Liver (tissue), 9 donors: ENCODE results near the gene VWF. TPM values are rescaled to one million over a fixed set of nuclear protein-coding genes. Genes with fewer than 3 reads are reported as not detected.

Source experiments
- DNase-seq: peaks from one replicate; pipeline ENCODE4 v3.0.0-alpha.2; 2017; ENCODE audit warnings: low spot score
- H3K27ac ChIP-seq, 2 donors: one replicate each; pipeline ENCODE4 v1.7.0; 2013; ENCODE audit warnings: inconsistent platforms in 2 of 2, low read length in 2 of 2, control low read depth in 1 of 2, low read depth in 1 of 2, mild to moderate bottlenecking in 1 of 2
- H3K27me3 ChIP-seq, 4 donors: one replicate each; pipeline versions ENCODE4 v1.6.1 to v1.7.0; 2013; ENCODE audit warnings: low read length in 3 of 4, inconsistent platforms in 1 of 4, mild to moderate bottlenecking in 1 of 4, moderate library complexity in 1 of 4; ENCODE audit not compliant: control insufficient read depth in 4 of 4, insufficient read depth in 4 of 4
- H3K36me3 ChIP-seq, 4 donors: one replicate each; pipeline versions ENCODE4 v1.6.1 to v1.7.0; 2013; ENCODE audit warnings: low read length in 3 of 4, mild to moderate bottlenecking in 3 of 4, low read depth in 1 of 4, moderate library complexity in 1 of 4; ENCODE audit not compliant: control insufficient read depth in 4 of 4, insufficient read depth in 3 of 4
- H3K4me1 ChIP-seq, 4 donors: one replicate each; pipeline versions ENCODE4 v1.6.1 to v1.7.0; 2013; ENCODE audit warnings: low read length in 3 of 4, mild to moderate bottlenecking in 3 of 4, moderate library complexity in 1 of 4; ENCODE audit not compliant: control insufficient read depth in 4 of 4, insufficient read depth in 4 of 4
- H3K4me3 ChIP-seq, 3 donors: one replicate each; pipeline versions ENCODE4 v1.6.1 to v1.7.0; 2013; ENCODE audit warnings: low read length in 3 of 3, control low read depth in 1 of 3, low read depth in 1 of 3, mild to moderate bottlenecking in 1 of 3
- H3K9ac ChIP-seq, 2 donors: one replicate each; pipeline ENCODE4 v1.7.0; 2013; ENCODE audit warnings: low read length in 2 of 2, mild to moderate bottlenecking in 2 of 2, moderate library complexity in 2 of 2, control low read depth in 1 of 2, low read depth in 1 of 2
- H3K9me3 ChIP-seq, 4 donors: one replicate each; pipeline versions ENCODE4 v1.6.1 to v1.7.0; 2013; ENCODE audit warnings: low read length in 3 of 4; ENCODE audit not compliant: control insufficient read depth in 4 of 4
- EGR1 ChIP-seq, 2 donors: IDR thresholded peaks; 2 replicates each; pipeline ENCODE4 v1.6.1; 2016 to 2018; ENCODE audit warnings: antibody characterized with exemption in 2 of 2, low read depth in 2 of 2
- FOXA1 ChIP-seq: IDR thresholded peaks from 2 replicates; pipeline ENCODE4 v1.6.1; 2016; ENCODE audit warnings: antibody characterized with exemption
- FOXA2 ChIP-seq: IDR thresholded peaks from 2 replicates; pipeline ENCODE4 v1.6.1; 2016; ENCODE audit warnings: antibody characterized with exemption
- GABPA ChIP-seq, 2 donors: IDR thresholded peaks in 1 of 2; conservative IDR thresholded peaks in 1 of 2; 2 replicates each; pipeline ENCODE4 v1.6.1; 2016; ENCODE audit warnings: antibody characterized with exemption in 2 of 2, mild to moderate bottlenecking in 1 of 2, moderate library complexity in 1 of 2
- HNF4A ChIP-seq, 2 donors: conservative IDR thresholded peaks; 2 replicates each; pipeline ENCODE4 v1.6.1; 2016; ENCODE audit warnings: antibody characterized with exemption in 2 of 2, mild to moderate bottlenecking in 2 of 2
- HNF4G ChIP-seq: IDR thresholded peaks from 2 replicates; pipeline ENCODE4 v1.6.1; 2016; ENCODE audit warnings: antibody characterized with exemption
- JUND ChIP-seq, 2 donors: IDR thresholded peaks; 2 replicates each; pipeline ENCODE4 v1.6.1; 2016; ENCODE audit warnings: antibody characterized with exemption in 2 of 2
- MAX ChIP-seq: IDR thresholded peaks from 2 replicates; pipeline ENCODE4 v1.6.1; 2016; ENCODE audit warnings: antibody characterized with exemption
- NR2F2 ChIP-seq: IDR thresholded peaks from 2 replicates; pipeline ENCODE4 v1.6.1; 2016; ENCODE audit warnings: antibody characterized with exemption
- RAD21 ChIP-seq, 2 donors: IDR thresholded peaks; 2 replicates each; pipeline ENCODE4 v1.6.1; 2016; ENCODE audit warnings: antibody characterized with exemption in 2 of 2, mild to moderate bottlenecking in 2 of 2
- REST ChIP-seq: IDR thresholded peaks from 2 replicates; pipeline ENCODE4 v1.6.1; 2016; ENCODE audit warnings: antibody characterized with exemption, mild to moderate bottlenecking
- RXRA ChIP-seq, 2 donors: IDR thresholded peaks; 2 replicates each; pipeline ENCODE4 v1.6.1; 2017 to 2018; ENCODE audit warnings: antibody characterized with exemption in 2 of 2, mild to moderate bottlenecking in 1 of 2
- SP1 ChIP-seq: IDR thresholded peaks from 2 replicates; pipeline ENCODE4 v1.6.1; 2018; ENCODE audit warnings: antibody characterized with exemption, mild to moderate bottlenecking
- TAF1 ChIP-seq: conservative IDR thresholded peaks from 2 replicates; pipeline ENCODE4 v1.6.1; 2016; ENCODE audit warnings: antibody characterized with exemption, mild to moderate bottlenecking
- YY1 ChIP-seq: IDR thresholded peaks from 2 replicates; pipeline ENCODE4 v1.6.1; 2016; ENCODE audit warnings: antibody characterized with exemption, mild to moderate bottlenecking
- ZBTB33 ChIP-seq: IDR thresholded peaks from 2 replicates; pipeline ENCODE4 v1.6.1; 2016; ENCODE audit warnings: antibody characterized with exemption
- whole genome bisulfite sequencing: extraction: QIAGEN DNeasy Blood & Tissue Kit; methylation state at CpG from one replicate; pipeline ENCODE4 v1.1.7; 2013; 5-methylcytosine and 5-hydroxymethylcytosine counted together
- polyA plus RNA-seq, 2 donors: library from polyadenylated mRNA; stranded (reverse) in 1 of 2; unstranded in 1 of 2; fragments of 200-250 nt in 1 of 2; fragments of >200 nt in 1 of 2; fragmentation: Nextera tagmentation in 1 of 2; extraction: Ambion mirVana in 1 of 2; gene quantifications; one replicate each; pipeline versions ENCODE4 v1.2.1 to v1.2.3, GENCODE V29; 2013 to 2015
- total RNA-seq, 2 donors: library from RNA; depleted of rRNA; stranded (reverse); fragments of >200 nt; gene quantifications; one replicate each; pipeline ENCODE4 v1.2.3, GENCODE V29; 2014
- TF ChIP-seq, protein P1 (sequence below): fragments of 150-350 bp; IDR thresholded peaks from 2 replicates; pipeline ENCODE4 v1.5.1; 2017; ENCODE audit warnings: improper control_type of control experiment, low read depth, low read length; ENCODE audit not compliant: missing input control
- donor health status: healthy.
- donor health status: healthy.
- donor health status: healthy.
- donor health status: healthy.
- donor health status: healthy.

Gene VWF
- total and polyA plus RNA-seq, 4 donors, result 2.1 to 10.8 (median 4.0) TPM

GRCh38 chr12:6166808-6167207, 42.3 kb upstream of the VWF start:
- TF ChIP-seq MAX (no peak), RAD21 (IDR thresholded peaks at IDR 0.05) (no peak), HNF4A (conservative IDR thresholded peaks at IDR 0.05) (no peak), SP1 (no peak), TAF1 (no peak), ZBTB33 (no peak), FOXA2 (no peak), HNF4G (no peak), EGR1 (IDR thresholded peaks at IDR 0.05; ENCODE audit: low read depth in 2 of 2) (no peak), RXRA (IDR thresholded peaks at IDR 0.05) (no peak), FOXA1 (no peak), YY1 (no peak), JUND (IDR thresholded peaks at IDR 0.05) (no peak), GABPA (IDR thresholded peaks at IDR 0.05 in 1 of 2, conservative IDR thresholded peaks at IDR 0.05 in 1 of 2) (no peak)
- TF ChIP-seq, protein P1, sequence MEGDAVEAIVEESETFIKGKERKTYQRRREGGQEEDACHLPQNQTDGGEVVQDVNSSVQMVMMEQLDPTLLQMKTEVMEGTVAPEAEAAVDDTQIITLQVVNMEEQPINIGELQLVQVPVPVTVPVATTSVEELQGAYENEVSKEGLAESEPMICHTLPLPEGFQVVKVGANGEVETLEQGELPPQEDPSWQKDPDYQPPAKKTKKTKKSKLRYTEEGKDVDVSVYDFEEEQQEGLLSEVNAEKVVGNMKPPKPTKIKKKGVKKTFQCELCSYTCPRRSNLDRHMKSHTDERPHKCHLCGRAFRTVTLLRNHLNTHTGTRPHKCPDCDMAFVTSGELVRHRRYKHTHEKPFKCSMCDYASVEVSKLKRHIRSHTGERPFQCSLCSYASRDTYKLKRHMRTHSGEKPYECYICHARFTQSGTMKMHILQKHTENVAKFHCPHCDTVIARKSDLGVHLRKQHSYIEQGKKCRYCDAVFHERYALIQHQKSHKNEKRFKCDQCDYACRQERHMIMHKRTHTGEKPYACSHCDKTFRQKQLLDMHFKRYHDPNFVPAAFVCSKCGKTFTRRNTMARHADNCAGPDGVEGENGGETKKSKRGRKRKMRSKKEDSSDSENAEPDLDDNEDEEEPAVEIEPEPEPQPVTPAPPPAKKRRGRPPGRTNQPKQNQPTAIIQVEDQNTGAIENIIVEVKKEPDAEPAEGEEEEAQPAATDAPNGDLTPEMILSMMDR, result no peak
- Histone ChIP-seq H3K4me1 (peaks cover 0 to 8% (median 4%) of the 10 kb centered on the region in 4 donors), H3K9me3 (no peaks in the 10 kb centered on the region), H3K27ac (peak overlapping the region; percentile 23 to 32), H3K36me3 (no peaks in the 10 kb centered on the region), H3K9ac (no peak overlapping the region), H3K27me3 (no peaks in the 10 kb centered on the region), H3K4me3 (no peak overlapping the region)
- 88% methylated on average over 6 of the region's 6 CpGs for WGBS
- no peak for DNase-seq

DNA sequence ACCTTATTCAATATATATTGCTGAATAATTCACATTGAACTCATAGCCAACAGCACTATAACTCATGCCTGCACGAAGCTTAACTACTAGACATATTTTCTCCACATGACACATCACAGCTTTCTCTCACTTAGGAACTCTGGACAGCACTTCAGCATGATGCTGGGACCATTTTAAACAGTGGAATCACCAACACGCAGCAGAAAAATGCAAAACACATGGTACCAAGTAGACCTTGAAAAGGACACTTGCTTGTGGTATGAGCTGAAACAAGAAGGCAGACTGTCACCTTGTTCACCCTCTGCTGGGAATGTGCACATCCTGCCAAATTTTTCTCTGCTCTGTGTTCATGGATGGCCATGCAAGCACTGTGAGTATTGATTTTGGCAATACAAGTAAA, 40.9 kb upstream of the VWF start:
- Histone ChIP-seq H3K27me3 (no peaks in the 10 kb centered on the region), H3K4me1 (peaks cover 0 to 8% (median 4%) of the 10 kb centered on the region in 4 donors), H3K9ac (no peak overlapping the region), H3K9me3 (no peaks in the 10 kb centered on the region), H3K27ac (no peak overlapping the region), H3K36me3 (no peaks in the 10 kb centered on the region), H3K4me3 (no peak overlapping the region)
- DNase-seq, result no peak
- WGBS, result 84% methylated on average over 2 of the region's 2 CpGs
- TF ChIP-seq HNF4A (conservative IDR thresholded peaks at IDR 0.05) (peak in 1 of 2 donors; percentile 7), RXRA (IDR thresholded peaks at IDR 0.05) (peak; percentile 20 to 36), FOXA1 (no peak)

DNA sequence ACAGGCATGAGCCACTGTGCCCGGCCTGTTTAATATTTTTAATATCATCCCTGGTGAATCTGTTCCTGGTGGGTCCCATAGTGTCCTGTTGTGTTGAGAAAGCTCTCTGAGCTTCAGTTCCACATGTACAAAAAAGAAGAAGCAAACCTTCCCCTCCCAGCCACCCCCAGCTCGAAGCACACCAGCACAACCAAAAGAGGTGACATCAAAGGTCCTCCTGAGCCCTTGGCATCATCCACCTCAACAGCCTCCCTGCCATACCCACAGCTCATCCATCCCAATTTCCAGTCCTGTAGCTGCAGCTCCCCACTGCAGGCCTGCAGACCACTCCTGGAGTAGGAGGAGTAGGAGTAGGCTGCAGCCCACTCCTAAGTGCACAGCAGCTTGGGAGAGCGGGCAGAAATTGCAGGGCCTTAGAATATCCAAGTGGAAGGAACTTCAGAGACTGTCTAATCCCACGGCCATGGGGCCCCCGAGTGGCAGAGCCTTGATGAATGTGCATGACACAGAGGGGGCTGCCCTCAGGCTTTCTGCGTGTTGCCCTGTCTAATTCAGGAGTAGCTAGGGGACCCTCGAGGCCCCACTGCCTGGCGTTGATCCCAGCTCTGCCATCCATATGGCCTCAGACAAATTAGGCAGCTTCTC, 39.1 kb upstream of the VWF start:
- Histone ChIP-seq H3K9me3 (no peaks in the 10 kb centered on the region), H3K27me3 (no peaks in the 10 kb centered on the region), H3K27ac (no peak overlapping the region), H3K4me3 (no peak overlapping the region), H3K36me3 (no peaks in the 10 kb centered on the region), H3K9ac (no peak overlapping the region), H3K4me1 (peaks cover 0 to 8% (median 4%) of the 10 kb centered on the region in 4 donors)
- no peak for DNase-seq
- WGBS, result 93% methylated on average over 8 of the region's 8 CpGs
- TF ChIP-seq GABPA (IDR thresholded peaks at IDR 0.05 in 1 of 2, conservative IDR thresholded peaks at IDR 0.05 in 1 of 2), result no peak
- no peak for TF ChIP-seq FOXA2
- TF ChIP-seq EGR1 (IDR thresholded peaks at IDR 0.05; ENCODE audit: low read depth in 2 of 2), result no peak
- no peak for TF ChIP-seq NR2F2
- no peak for TF ChIP-seq REST
- no peak for TF ChIP-seq HNF4A (conservative IDR thresholded peaks at IDR 0.05)
- no peak for TF ChIP-seq TAF1
- TF ChIP-seq FOXA1, result no peak
- TF ChIP-seq JUND (IDR thresholded peaks at IDR 0.05), result no peak
- no peak for TF ChIP-seq SP1
- no peak for TF ChIP-seq MAX
